Caco-2 (cell line): ENCODE data around the gene CPZ. TPM values are rescaled to one million over a fixed set of nuclear protein-coding genes. Genes with fewer than 3 reads are reported as not detected.

Experiments used
- BruUV-seq: library from RNA; stranded (reverse); fragments of 400-500 nt; replicated peaks from 2 replicates; lab custom pipeline; 2021; lab: Mats Ljungman, UMichigan
- CTCF ChIA-PET: fragments of 300-600 bp; sonication (Branson Sonifier 250); formaldehyde crosslinking; loops from one replicate; lab custom pipeline; 2022; ENCODE audit warnings: antibody characterized with exemption; lab: Charles Lee
- POLR2A ChIA-PET: fragments of 300-600 bp; sonication (Branson Sonifier 250); formaldehyde crosslinking; loops from one replicate; lab custom pipeline; 2022; ENCODE audit warnings: antibody characterized with exemption; lab: Charles Lee
- DNase-seq, 2 experiments: peaks; one replicate each; pipeline versions ENCODE4 v3.0.0 to v3.0.0-alpha.2; 2020 to 2022
- H3K27me3 ChIP-seq: replicated peaks from 2 replicates; pipeline ENCODE4 v1.6.0; 2011; ENCODE audit warnings: low read length; ENCODE audit not compliant: control insufficient read depth, insufficient read depth
- H3K36me3 ChIP-seq: 2 replicates; pipeline ENCODE4 v1.5.1; 2011; ENCODE audit warnings: low read length; ENCODE audit not compliant: control insufficient read depth, insufficient read depth
- H3K4me1 ChIP-seq: fragments of 250-450 bp; sonication (Bioruptor Pico); 2 replicates; pipeline ENCODE4 v1.5.1; 2020; ENCODE audit warnings: mild to moderate bottlenecking
- H3K4me3 ChIP-seq: 2 replicates; pipeline ENCODE4 v1.5.1; 2011; ENCODE audit warnings: low read depth, mild to moderate bottlenecking, control low read depth, low read length
- H3K9me3 ChIP-seq: fragments of 250-450 bp; sonication (Bioruptor Pico); 2 replicates; pipeline ENCODE4 v1.5.1; 2020; ENCODE audit warnings: mild to moderate bottlenecking, moderate library complexity
- H3K27ac Mint-ChIP-seq: one replicate; pipeline ENCODE4 v1.8.0; 2022; ENCODE audit warnings: mixed read lengths; ENCODE audit not compliant: unreplicated experiment
- H3K27me3 Mint-ChIP-seq: one replicate; pipeline ENCODE4 v1.8.0; 2022; ENCODE audit warnings: mixed read lengths; ENCODE audit not compliant: insufficient read depth, unreplicated experiment
- H3K36me3 Mint-ChIP-seq: one replicate; pipeline ENCODE4 v1.8.0; 2022; ENCODE audit warnings: mild to moderate bottlenecking, mixed read lengths; ENCODE audit not compliant: insufficient read depth, unreplicated experiment
- H3K4me1 Mint-ChIP-seq: one replicate; pipeline ENCODE4 v1.8.0; 2022; ENCODE audit warnings: low read depth, mixed read lengths; ENCODE audit not compliant: unreplicated experiment
- H3K4me3 Mint-ChIP-seq: one replicate; pipeline ENCODE4 v1.8.0; 2022; ENCODE audit warnings: mild to moderate bottlenecking, moderate library complexity, mixed read lengths; ENCODE audit not compliant: unreplicated experiment
- H3K9me3 Mint-ChIP-seq: one replicate; pipeline ENCODE4 v1.8.0; 2022; ENCODE audit warnings: mixed read lengths; ENCODE audit not compliant: unreplicated experiment
- CTCF ChIP-seq, 2 experiments: fragments of 200-600 bp in 1 of 2; IDR thresholded peaks; 1 replicate in 1 of 2; 2 replicates in 1 of 2; pipeline versions ENCODE4 v1.5.1 to v1.8.0; 2011 to 2022; ENCODE audit warnings: antibody characterized with exemption in 1 of 2, control low read depth in 1 of 2, inconsistent platforms in 1 of 2, low read depth in 1 of 2, low read length in 1 of 2, mild to moderate bottlenecking in 1 of 2, moderate library complexity in 1 of 2; ENCODE audit not compliant: insufficient read depth in 1 of 2, severe bottlenecking in 1 of 2, unreplicated experiment in 1 of 2
- intact Hi-C: fragments of 100-400 bp; cut with micrococcal nuclease; formaldehyde crosslinking; loops from one replicate; pipeline ENCODE4 v1.10.0; 2022; ENCODE audit not compliant: unreplicated experiment
- total RNA-seq: library from RNA; stranded (reverse); gene quantifications from 2 replicates; pipeline ENCODE4 v1.2.3, GENCODE V29; 2022

Gene CPZ
- total RNA-seq, 1 experiment from 2014 or later = 7.7 TPM

GRCh38 chr4:8610858-8611616 lies 18.5 kb downstream of the CPZ start:
- TF ChIP-seq CTCF (IDR thresholded peaks at IDR 0.05; ENCODE audit: insufficient read depth in 1 of 2, low read depth in 1 of 2, low read length in 1 of 2, severe bottlenecking in 1 of 2, unreplicated experiment in 1 of 2) = no peak
- Mint-ChIP-seq H3K4me3 (no peak overlapping the region), H3K9me3 (no peaks in the 10 kb centered on the region), H3K36me3 (peaks cover 6% of the 10 kb centered on the region), H3K27me3 (peaks cover 10% of the 10 kb centered on the region), H3K27ac (no peak overlapping the region), H3K4me1 (no peaks in the 10 kb centered on the region)
- no peaks in the 10 kb centered on the region for H3K36me3 ChIP-seq
- CTCF ChIA-PET = no interaction called here
- no TSS peak for BruUV-seq
- POLR2A ChIA-PET = no interaction called here
- no peaks in the 10 kb centered on the region for H3K4me1 ChIP-seq
- intact Hi-C loops = no loop called here
- no peak for DNase-seq
- H3K9me3 ChIP-seq = no peaks in the 10 kb centered on the region
- no peaks in the 10 kb centered on the region; the same call in 1 of the 2 replicates for H3K27me3 ChIP-seq
- no peak overlapping the region for H3K4me3 ChIP-seq

GRCh38 chr4:8612646-8613045 lies 20.1 kb downstream of the CPZ start:
- POLR2A ChIA-PET = no interaction called here
- Histone ChIP-seq H3K4me1 (no peaks in the 10 kb centered on the region), H3K36me3 (no peaks in the 10 kb centered on the region), H3K9me3 (no peaks in the 10 kb centered on the region), H3K4me3 (no peak overlapping the region), H3K27me3 (no peaks in the 10 kb centered on the region; the same call in 1 of the 2 replicates)
- H3K27ac Mint-ChIP-seq = no peak overlapping the region
- H3K4me1 Mint-ChIP-seq = no peaks in the 10 kb centered on the region
- peaks cover 6% of the 10 kb centered on the region for H3K36me3 Mint-ChIP-seq
- TF ChIP-seq CTCF (IDR thresholded peaks at IDR 0.05; ENCODE audit: insufficient read depth in 1 of 2, low read depth in 1 of 2, low read length in 1 of 2, severe bottlenecking in 1 of 2, unreplicated experiment in 1 of 2) = no peak
- CTCF ChIA-PET = no interaction called here
- DNase-seq = no peak
- intact Hi-C loops = no loop called here
- H3K9me3 Mint-ChIP-seq = no peaks in the 10 kb centered on the region
- no TSS peak for BruUV-seq
- H3K4me3 Mint-ChIP-seq = no peak overlapping the region
- H3K27me3 Mint-ChIP-seq = peaks cover 10% of the 10 kb centered on the region

GRCh38 chr4:8613421-8614364 lies 21.1 kb downstream of the CPZ start:
- Histone ChIP-seq H3K4me1 (no peaks in the 10 kb centered on the region), H3K27me3 (no peaks in the 10 kb centered on the region; the same call in 1 of the 2 replicates), H3K36me3 (no peaks in the 10 kb centered on the region), H3K9me3 (no peaks in the 10 kb centered on the region), H3K4me3 (no peak overlapping the region)
- Mint-ChIP-seq H3K4me1 (no peaks in the 10 kb centered on the region), H3K27me3 (peaks cover 10% of the 10 kb centered on the region), H3K4me3 (no peak overlapping the region), H3K27ac (no peak overlapping the region), H3K9me3 (no peaks in the 10 kb centered on the region), H3K36me3 (peaks cover 6% of the 10 kb centered on the region)
- ChIA-PET POLR2A (no interaction called here), CTCF (no interaction called here)
- intact Hi-C loops = no loop called here
- no peak for TF ChIP-seq CTCF (IDR thresholded peaks at IDR 0.05; ENCODE audit: insufficient read depth in 1 of 2, low read depth in 1 of 2, low read length in 1 of 2, severe bottlenecking in 1 of 2, unreplicated experiment in 1 of 2)
- no peak for DNase-seq
- no TSS peak for BruUV-seq
